Liver (tissue), 9 donors: ENCODE data around the gene ADAMTS14. TPM values are rescaled to one million over a fixed set of nuclear protein-coding genes. Genes with fewer than 3 reads are reported as not detected.
"Not testable (repeated sequence)": the region's sequence is repeated elsewhere in the genome, so short reads cannot be mapped to it uniquely, and the experiment has no call there.

ENCODE experiments used
- DNase-seq: peaks from one replicate; pipeline ENCODE4 v3.0.0-alpha.2; 2017; ENCODE audit warnings: low spot score
- H3K27ac ChIP-seq, 2 donors: one replicate each; pipeline ENCODE4 v1.7.0; 2013; ENCODE audit warnings: inconsistent platforms in 2 of 2, low read length in 2 of 2, control low read depth in 1 of 2, low read depth in 1 of 2, mild to moderate bottlenecking in 1 of 2
- H3K27me3 ChIP-seq, 4 donors: one replicate each; pipeline versions ENCODE4 v1.6.1 to v1.7.0; 2013; ENCODE audit warnings: low read length in 3 of 4, inconsistent platforms in 1 of 4, mild to moderate bottlenecking in 1 of 4, moderate library complexity in 1 of 4; ENCODE audit not compliant: control insufficient read depth in 4 of 4, insufficient read depth in 4 of 4
- H3K36me3 ChIP-seq, 4 donors: one replicate each; pipeline versions ENCODE4 v1.6.1 to v1.7.0; 2013; ENCODE audit warnings: low read length in 3 of 4, mild to moderate bottlenecking in 3 of 4, low read depth in 1 of 4, moderate library complexity in 1 of 4; ENCODE audit not compliant: control insufficient read depth in 4 of 4, insufficient read depth in 3 of 4
- H3K4me1 ChIP-seq, 4 donors: one replicate each; pipeline versions ENCODE4 v1.6.1 to v1.7.0; 2013; ENCODE audit warnings: low read length in 3 of 4, mild to moderate bottlenecking in 3 of 4, moderate library complexity in 1 of 4; ENCODE audit not compliant: control insufficient read depth in 4 of 4, insufficient read depth in 4 of 4
- H3K4me3 ChIP-seq, 3 donors: one replicate each; pipeline versions ENCODE4 v1.6.1 to v1.7.0; 2013; ENCODE audit warnings: low read length in 3 of 3, control low read depth in 1 of 3, low read depth in 1 of 3, mild to moderate bottlenecking in 1 of 3
- H3K9ac ChIP-seq, 2 donors: one replicate each; pipeline ENCODE4 v1.7.0; 2013; ENCODE audit warnings: low read length in 2 of 2, mild to moderate bottlenecking in 2 of 2, moderate library complexity in 2 of 2, control low read depth in 1 of 2, low read depth in 1 of 2
- H3K9me3 ChIP-seq, 4 donors: one replicate each; pipeline versions ENCODE4 v1.6.1 to v1.7.0; 2013; ENCODE audit warnings: low read length in 3 of 4; ENCODE audit not compliant: control insufficient read depth in 4 of 4
- EGR1 ChIP-seq, 2 donors: IDR thresholded peaks; 2 replicates each; pipeline ENCODE4 v1.6.1; 2016 to 2018; ENCODE audit warnings: antibody characterized with exemption in 2 of 2, low read depth in 2 of 2
- FOXA1 ChIP-seq: IDR thresholded peaks from 2 replicates; pipeline ENCODE4 v1.6.1; 2016; ENCODE audit warnings: antibody characterized with exemption
- FOXA2 ChIP-seq: IDR thresholded peaks from 2 replicates; pipeline ENCODE4 v1.6.1; 2016; ENCODE audit warnings: antibody characterized with exemption
- GABPA ChIP-seq, 2 donors: IDR thresholded peaks in 1 of 2; conservative IDR thresholded peaks in 1 of 2; 2 replicates each; pipeline ENCODE4 v1.6.1; 2016; ENCODE audit warnings: antibody characterized with exemption in 2 of 2, mild to moderate bottlenecking in 1 of 2, moderate library complexity in 1 of 2
- HNF4G ChIP-seq: IDR thresholded peaks from 2 replicates; pipeline ENCODE4 v1.6.1; 2016; ENCODE audit warnings: antibody characterized with exemption
- JUND ChIP-seq, 2 donors: IDR thresholded peaks; 2 replicates each; pipeline ENCODE4 v1.6.1; 2016; ENCODE audit warnings: antibody characterized with exemption in 2 of 2
- NR2F2 ChIP-seq: IDR thresholded peaks from 2 replicates; pipeline ENCODE4 v1.6.1; 2016; ENCODE audit warnings: antibody characterized with exemption
- RAD21 ChIP-seq, 2 donors: IDR thresholded peaks; 2 replicates each; pipeline ENCODE4 v1.6.1; 2016; ENCODE audit warnings: antibody characterized with exemption in 2 of 2, mild to moderate bottlenecking in 2 of 2
- RXRA ChIP-seq, 2 donors: IDR thresholded peaks; 2 replicates each; pipeline ENCODE4 v1.6.1; 2017 to 2018; ENCODE audit warnings: antibody characterized with exemption in 2 of 2, mild to moderate bottlenecking in 1 of 2
- SP1 ChIP-seq: IDR thresholded peaks from 2 replicates; pipeline ENCODE4 v1.6.1; 2018; ENCODE audit warnings: antibody characterized with exemption, mild to moderate bottlenecking
- TAF1 ChIP-seq: conservative IDR thresholded peaks from 2 replicates; pipeline ENCODE4 v1.6.1; 2016; ENCODE audit warnings: antibody characterized with exemption, mild to moderate bottlenecking
- YY1 ChIP-seq: IDR thresholded peaks from 2 replicates; pipeline ENCODE4 v1.6.1; 2016; ENCODE audit warnings: antibody characterized with exemption, mild to moderate bottlenecking
- WGBS: extraction: QIAGEN DNeasy Blood & Tissue Kit; methylation state at CpG from one replicate; pipeline ENCODE4 v1.1.7; 2013; 5-methylcytosine and 5-hydroxymethylcytosine counted together
- polyA plus RNA-seq, 2 donors: library from polyadenylated mRNA; stranded (reverse) in 1 of 2; unstranded in 1 of 2; fragments of 200-250 nt in 1 of 2; fragments of >200 nt in 1 of 2; fragmentation: Nextera tagmentation in 1 of 2; extraction: Ambion mirVana in 1 of 2; gene quantifications; one replicate each; pipeline versions ENCODE4 v1.2.1 to v1.2.3, GENCODE V29; 2013 to 2015
- total RNA-seq, 2 donors: library from RNA; depleted of rRNA; stranded (reverse); fragments of >200 nt; gene quantifications; one replicate each; pipeline ENCODE4 v1.2.3, GENCODE V29; 2014
- TF ChIP-seq, protein P1 (sequence below): IDR thresholded peaks from 2 replicates; pipeline ENCODE4 v1.6.1; 2016; ENCODE audit warnings: antibody characterized with exemption
- TF ChIP-seq, protein P2 (sequence below): IDR thresholded peaks from 2 replicates; pipeline ENCODE4 v1.6.1; 2016; ENCODE audit warnings: antibody characterized with exemption
- TF ChIP-seq, protein P3 (sequence below): IDR thresholded peaks from 2 replicates; pipeline ENCODE4 v1.6.1; 2016; ENCODE audit warnings: antibody characterized with exemption, mild to moderate bottlenecking
- TF ChIP-seq, protein P4 (sequence below): IDR thresholded peaks from 2 replicates; pipeline ENCODE4 v1.6.1; 2016; ENCODE audit warnings: antibody characterized with exemption
- donor health status: healthy.
- donor health status: healthy.
- donor health status: healthy.
- donor health status: healthy.
- donor health status: healthy.

Gene ADAMTS14
- total and polyA plus RNA-seq, 4 donors, result 0.09 to 0.33 (median 0.13) TPM

DNA sequence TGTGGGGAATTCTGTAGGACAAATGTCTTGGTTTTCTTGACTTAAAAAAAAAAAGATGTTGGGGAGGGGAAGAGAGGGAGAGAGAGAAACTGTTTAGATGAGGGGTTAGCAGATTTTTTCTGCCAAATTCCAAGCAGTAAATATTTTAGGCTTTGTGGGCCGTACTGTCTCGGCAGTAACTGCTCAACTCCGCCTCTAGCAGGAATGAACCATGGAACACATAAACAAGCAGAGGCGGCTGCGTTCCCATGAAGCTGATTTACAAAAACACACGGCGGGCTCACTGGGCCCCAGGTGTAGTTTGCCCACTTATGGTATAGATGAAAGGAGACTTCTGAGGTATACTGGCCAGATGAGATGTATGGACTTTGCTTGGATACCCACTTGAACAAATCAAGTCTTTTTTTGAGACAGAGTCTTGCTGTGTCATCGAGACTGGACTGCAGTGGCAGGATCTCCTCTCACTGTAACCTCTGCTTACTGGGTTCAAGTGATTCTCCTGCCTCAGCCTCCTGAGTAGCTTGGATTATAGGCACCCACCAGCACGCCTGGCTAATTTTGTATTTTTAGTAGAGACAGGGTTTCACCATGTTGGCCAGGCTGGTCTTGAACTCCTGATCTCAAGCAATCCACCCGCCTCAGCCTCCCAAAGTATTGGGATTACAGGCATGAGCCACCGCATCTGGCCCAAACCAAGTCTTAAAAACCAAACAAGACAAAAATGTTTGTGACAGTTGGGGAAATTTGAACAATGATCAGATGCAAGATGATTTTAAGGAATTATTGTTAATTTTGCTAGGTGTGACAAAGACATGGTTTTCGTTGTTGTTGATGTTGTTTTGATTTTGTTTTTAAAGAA is 9.7 kb upstream of the ADAMTS14 start:
- no peak for DNase-seq
- TF ChIP-seq EGR1 (IDR thresholded peaks at IDR 0.05; ENCODE audit: low read depth in 2 of 2), result no peak
- TF ChIP-seq JUND (IDR thresholded peaks at IDR 0.05), result no peak
- TF ChIP-seq, protein P1, sequence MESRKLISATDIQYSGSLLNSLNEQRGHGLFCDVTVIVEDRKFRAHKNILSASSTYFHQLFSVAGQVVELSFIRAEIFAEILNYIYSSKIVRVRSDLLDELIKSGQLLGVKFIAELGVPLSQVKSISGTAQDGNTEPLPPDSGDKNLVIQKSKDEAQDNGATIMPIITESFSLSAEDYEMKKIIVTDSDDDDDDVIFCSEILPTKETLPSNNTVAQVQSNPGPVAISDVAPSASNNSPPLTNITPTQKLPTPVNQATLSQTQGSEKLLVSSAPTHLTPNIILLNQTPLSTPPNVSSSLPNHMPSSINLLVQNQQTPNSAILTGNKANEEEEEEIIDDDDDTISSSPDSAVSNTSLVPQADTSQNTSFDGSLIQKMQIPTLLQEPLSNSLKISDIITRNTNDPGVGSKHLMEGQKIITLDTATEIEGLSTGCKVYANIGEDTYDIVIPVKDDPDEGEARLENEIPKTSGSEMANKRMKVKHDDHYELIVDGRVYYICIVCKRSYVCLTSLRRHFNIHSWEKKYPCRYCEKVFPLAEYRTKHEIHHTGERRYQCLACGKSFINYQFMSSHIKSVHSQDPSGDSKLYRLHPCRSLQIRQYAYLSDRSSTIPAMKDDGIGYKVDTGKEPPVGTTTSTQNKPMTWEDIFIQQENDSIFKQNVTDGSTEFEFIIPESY, result no peak
- TF ChIP-seq FOXA1, result no peak
- no peak for TF ChIP-seq FOXA2
- TF ChIP-seq, protein P2, sequence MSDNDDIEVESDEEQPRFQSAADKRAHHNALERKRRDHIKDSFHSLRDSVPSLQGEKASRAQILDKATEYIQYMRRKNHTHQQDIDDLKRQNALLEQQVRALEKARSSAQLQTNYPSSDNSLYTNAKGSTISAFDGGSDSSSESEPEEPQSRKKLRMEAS, result no peak
- no peak for TF ChIP-seq RXRA (IDR thresholded peaks at IDR 0.05)
- no peak for TF ChIP-seq TAF1
- no peak for TF ChIP-seq NR2F2
- no peaks in the 10 kb centered on the region for H3K4me1 ChIP-seq
- no peaks in the 10 kb centered on the region for H3K36me3 ChIP-seq
- H3K9ac ChIP-seq, result no peak overlapping the region
- H3K27ac ChIP-seq, result no peak overlapping the region
- H3K4me3 ChIP-seq, result no peak overlapping the region
- H3K27me3 ChIP-seq, result no peaks in the 10 kb centered on the region
- no peaks in the 10 kb centered on the region for H3K9me3 ChIP-seq
- WGBS, result 79% methylated on average over 12 of the region's 12 CpGs

DNA sequence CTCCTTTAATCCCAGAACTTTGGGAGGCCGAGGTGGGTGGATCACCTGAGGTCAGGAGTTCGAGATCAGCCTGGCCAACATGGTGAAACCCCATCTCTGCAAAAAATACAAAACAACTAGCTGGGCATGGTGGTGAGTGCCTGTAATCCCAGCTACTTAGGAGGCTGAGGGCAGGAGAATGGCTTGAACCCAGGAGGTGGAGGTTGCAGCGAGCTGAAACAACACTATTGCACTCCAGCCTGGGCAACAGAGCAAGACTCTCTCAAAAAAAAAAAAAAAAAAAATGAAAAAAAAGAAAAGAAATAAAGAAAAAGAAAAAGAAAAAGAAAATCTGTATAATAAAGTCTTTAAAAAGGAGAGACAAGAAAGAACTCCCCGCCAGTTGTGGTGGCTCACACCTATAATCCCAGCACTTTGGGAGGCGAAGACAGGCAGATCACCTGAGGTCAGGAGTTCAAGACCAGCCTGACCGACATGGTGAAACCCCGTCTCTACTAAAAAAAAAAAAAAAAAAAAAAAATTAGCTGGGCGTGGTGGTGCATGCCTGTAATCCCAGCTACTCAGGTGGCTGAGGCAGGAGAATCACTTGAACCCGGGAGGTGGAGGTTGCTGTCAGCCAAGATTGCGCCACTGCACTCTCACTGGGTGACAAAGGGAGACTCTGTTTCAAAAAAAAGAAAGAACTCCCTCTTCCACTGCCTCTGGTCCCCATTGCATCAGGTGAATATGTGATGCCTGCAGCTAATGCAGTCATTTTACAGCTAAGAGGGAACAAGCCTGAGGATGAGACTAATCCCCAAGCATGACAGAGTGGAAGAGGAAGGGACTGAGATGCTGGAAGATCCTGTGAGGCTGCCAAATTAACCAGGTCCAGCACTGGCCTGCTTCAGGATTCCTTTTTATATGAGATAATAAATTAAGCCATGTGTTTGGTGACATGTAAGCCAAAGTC is 8.6 kb upstream of the ADAMTS14 start:
- H3K9ac ChIP-seq, H3K36me3 ChIP-seq, H3K9me3 ChIP-seq, H3K27me3 ChIP-seq, H3K4me3 ChIP-seq, DNase-seq, H3K27ac ChIP-seq, H3K4me1 ChIP-seq: not testable (repeated sequence)
- 81% methylated on average over 10 of the region's 10 CpGs for WGBS

DNA sequence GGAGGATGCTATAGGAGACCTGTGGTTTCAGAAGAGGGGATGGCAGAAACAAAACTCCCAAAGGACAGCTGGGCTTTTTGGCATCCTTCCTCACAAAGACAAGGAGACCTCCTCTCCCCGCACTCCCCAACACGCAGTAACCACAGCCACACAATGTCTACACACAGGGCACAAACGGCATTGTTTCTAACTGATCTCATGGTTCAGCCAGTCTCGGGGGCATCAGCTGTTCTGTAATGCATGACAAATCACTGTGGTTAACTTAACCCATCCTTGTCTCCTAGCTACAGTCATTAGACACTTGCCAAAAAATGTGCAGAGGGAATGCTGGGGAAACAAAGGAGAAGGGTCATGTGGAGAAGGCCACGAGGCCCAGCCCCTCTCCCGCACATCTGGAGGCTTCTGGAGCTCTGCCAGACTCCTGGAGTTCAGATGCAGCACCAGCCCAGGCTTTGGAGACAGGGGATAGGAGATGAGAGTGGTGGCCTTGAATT is 7.6 kb upstream of the ADAMTS14 start:
- 54% methylated on average over 6 of the region's 6 CpGs for WGBS
- no peaks in the 10 kb centered on the region for H3K9me3 ChIP-seq
- TF ChIP-seq JUND (IDR thresholded peaks at IDR 0.05), result no peak
- TF ChIP-seq RXRA (IDR thresholded peaks at IDR 0.05), result no peak
- TF ChIP-seq SP1, result no peak
- TF ChIP-seq, protein P3, sequence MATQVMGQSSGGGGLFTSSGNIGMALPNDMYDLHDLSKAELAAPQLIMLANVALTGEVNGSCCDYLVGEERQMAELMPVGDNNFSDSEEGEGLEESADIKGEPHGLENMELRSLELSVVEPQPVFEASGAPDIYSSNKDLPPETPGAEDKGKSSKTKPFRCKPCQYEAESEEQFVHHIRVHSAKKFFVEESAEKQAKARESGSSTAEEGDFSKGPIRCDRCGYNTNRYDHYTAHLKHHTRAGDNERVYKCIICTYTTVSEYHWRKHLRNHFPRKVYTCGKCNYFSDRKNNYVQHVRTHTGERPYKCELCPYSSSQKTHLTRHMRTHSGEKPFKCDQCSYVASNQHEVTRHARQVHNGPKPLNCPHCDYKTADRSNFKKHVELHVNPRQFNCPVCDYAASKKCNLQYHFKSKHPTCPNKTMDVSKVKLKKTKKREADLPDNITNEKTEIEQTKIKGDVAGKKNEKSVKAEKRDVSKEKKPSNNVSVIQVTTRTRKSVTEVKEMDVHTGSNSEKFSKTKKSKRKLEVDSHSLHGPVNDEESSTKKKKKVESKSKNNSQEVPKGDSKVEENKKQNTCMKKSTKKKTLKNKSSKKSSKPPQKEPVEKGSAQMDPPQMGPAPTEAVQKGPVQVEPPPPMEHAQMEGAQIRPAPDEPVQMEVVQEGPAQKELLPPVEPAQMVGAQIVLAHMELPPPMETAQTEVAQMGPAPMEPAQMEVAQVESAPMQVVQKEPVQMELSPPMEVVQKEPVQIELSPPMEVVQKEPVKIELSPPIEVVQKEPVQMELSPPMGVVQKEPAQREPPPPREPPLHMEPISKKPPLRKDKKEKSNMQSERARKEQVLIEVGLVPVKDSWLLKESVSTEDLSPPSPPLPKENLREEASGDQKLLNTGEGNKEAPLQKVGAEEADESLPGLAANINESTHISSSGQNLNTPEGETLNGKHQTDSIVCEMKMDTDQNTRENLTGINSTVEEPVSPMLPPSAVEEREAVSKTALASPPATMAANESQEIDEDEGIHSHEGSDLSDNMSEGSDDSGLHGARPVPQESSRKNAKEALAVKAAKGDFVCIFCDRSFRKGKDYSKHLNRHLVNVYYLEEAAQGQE, result no peak
- no peak for TF ChIP-seq FOXA1
- no peak for TF ChIP-seq RAD21 (IDR thresholded peaks at IDR 0.05)
- TF ChIP-seq HNF4G, result no peak
- no peak for TF ChIP-seq NR2F2
- TF ChIP-seq GABPA (IDR thresholded peaks at IDR 0.05 in 1 of 2, conservative IDR thresholded peaks at IDR 0.05 in 1 of 2), result no peak
- no peak for TF ChIP-seq EGR1 (IDR thresholded peaks at IDR 0.05; ENCODE audit: low read depth in 2 of 2)
- TF ChIP-seq, protein P1, result no peak
- TF ChIP-seq, protein P4, sequence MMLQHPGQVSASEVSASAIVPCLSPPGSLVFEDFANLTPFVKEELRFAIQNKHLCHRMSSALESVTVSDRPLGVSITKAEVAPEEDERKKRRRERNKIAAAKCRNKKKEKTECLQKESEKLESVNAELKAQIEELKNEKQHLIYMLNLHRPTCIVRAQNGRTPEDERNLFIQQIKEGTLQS, result no peak
- TF ChIP-seq TAF1, result no peak
- no peak for TF ChIP-seq YY1
- TF ChIP-seq, protein P2, result no peak

More for the DNA sequence above, 7.6 kb upstream of the ADAMTS14 start:
- H3K27ac ChIP-seq, result no peak overlapping the region
- H3K9ac ChIP-seq, result no peak overlapping the region
- H3K36me3 ChIP-seq, result no peaks in the 10 kb centered on the region
- no peak for DNase-seq
- H3K4me1 ChIP-seq, result no peaks in the 10 kb centered on the region
- no peaks in the 10 kb centered on the region for H3K27me3 ChIP-seq
- H3K4me3 ChIP-seq, result no peak overlapping the region
